Dendritic cell treated with granulocyte-macrophage colony-stimulating factor and Interleukin-4, amounts not matched to agents 40 ng/mL and 50 ng/mL, for 4 days (primary cell): ENCODE measurements around the gene CLN6.
"Not testable (repeated sequence)": the region's sequence is repeated elsewhere in the genome, so short reads cannot be mapped to it uniquely, and the experiment has no call there.

Experiments used
- H3K27ac Mint-ChIP-seq: one replicate; pipeline ENCODE4 v1.8.0; 2022; ENCODE audit warnings: mild to moderate bottlenecking, mixed read lengths
- H3K27me3 Mint-ChIP-seq: one replicate; pipeline ENCODE4 v1.8.0; 2022; ENCODE audit warnings: mild to moderate bottlenecking, mixed read lengths
- H3K36me3 Mint-ChIP-seq: one replicate; pipeline ENCODE4 v1.8.0; 2022; ENCODE audit warnings: low read depth, mixed read lengths
- H3K4me1 Mint-ChIP-seq: one replicate; pipeline ENCODE4 v1.8.0; 2022; ENCODE audit warnings: low read depth, mixed read lengths
- H3K4me3 Mint-ChIP-seq: one replicate; pipeline ENCODE4 v1.8.0; 2022; ENCODE audit warnings: mild to moderate bottlenecking, moderate library complexity, mixed read lengths
- H3K9me3 Mint-ChIP-seq: one replicate; pipeline ENCODE4 v1.8.0; 2022; ENCODE audit warnings: mixed read lengths
- intact Hi-C: fragments of 100-400 bp; cut with micrococcal nuclease; formaldehyde crosslinking; loops from one replicate; pipeline ENCODE4 v1.15.0; 2022

Gene CLN6

DNA sequence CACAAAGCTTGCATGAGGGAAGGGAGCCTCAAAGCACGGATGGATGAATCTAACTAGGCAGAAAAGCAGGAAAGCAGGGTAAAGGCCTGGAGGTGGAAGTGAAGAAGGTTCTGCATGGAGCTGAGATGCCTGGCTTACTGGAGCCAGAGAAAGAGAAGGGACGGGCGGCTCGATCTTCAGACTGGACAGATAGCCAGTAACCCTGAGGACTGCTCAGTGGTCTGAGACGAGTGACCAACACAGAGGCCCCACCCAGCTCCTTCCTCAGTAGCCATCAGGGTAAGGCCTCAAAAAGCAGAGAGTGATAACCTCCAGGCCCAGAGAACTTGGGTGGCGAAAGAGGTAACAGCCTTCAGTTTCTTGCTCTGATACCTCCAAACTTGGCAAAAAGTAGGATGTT, 6.4 kb downstream of the CLN6 start:
- H3K4me3 Mint-ChIP-seq: no peak overlapping the region
- H3K27ac Mint-ChIP-seq: no peak overlapping the region
- H3K27me3 Mint-ChIP-seq: no peaks in the 10 kb centered on the region
- H3K36me3 Mint-ChIP-seq: peaks cover 11% of the 10 kb centered on the region
- intact Hi-C loops: no loop called here
- H3K4me1 Mint-ChIP-seq: peaks cover 39% of the 10 kb centered on the region
- H3K9me3 Mint-ChIP-seq: no peaks in the 10 kb centered on the region

- H3K9me3 Mint-ChIP-seq, H3K27ac Mint-ChIP-seq, H3K4me3 Mint-ChIP-seq, intact Hi-C loops, H3K27me3 Mint-ChIP-seq: not testable (repeated sequence)
- Mint-ChIP-seq H3K4me1 (peaks cover 37% of the 10 kb centered on the region), H3K36me3 (peaks cover 18% of the 10 kb centered on the region)
Measured at GRCh38 chr15:68222432-68222743, 7.1 kb downstream of the CLN6 start.

DNA sequence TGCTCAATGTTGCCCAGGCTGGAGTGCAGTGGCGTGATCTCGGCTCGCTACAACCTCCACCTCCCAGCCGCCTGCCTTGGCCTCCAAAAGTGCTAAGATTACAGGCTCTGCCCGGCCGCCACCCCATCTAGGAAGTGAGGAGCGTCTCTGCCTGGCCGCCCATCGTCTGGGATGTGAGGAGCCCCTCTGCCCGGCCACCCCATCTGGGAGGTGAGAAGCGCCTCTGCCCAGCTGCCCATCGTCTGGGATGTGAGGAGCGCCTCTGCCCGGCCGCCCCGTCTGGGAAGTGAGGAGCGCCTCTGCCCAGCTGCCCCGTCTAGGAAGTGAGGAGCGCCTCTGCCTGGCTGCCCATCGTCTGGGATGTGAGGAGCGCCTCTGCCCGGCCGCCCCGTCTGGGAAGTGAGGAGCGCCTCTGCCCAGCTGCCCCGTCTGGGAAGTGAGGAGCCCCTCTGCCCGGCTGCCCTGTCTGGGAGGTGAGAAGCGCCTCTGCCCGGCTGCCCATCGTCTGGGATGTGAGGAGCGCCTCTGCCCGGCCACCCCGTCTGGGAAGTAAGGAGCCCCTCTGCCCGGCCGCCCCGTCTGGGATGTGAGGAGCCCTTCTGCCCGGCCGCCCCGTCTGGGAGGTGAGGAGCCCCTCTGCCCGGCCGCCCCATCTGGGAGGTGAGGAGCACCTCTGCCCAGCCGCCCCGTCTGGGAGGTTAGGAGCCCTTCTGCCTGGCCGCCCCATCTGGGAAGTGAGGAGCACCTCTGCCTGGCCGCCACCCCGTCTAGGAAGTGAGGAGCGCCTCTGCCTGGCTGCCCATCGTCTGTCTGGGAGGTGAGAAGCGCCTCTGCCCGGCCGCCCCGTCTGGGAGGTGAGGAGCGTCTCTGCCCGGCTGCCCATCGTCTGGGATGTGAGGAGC, 7.7 kb downstream of the CLN6 start:
- H3K27ac Mint-ChIP-seq, H3K9me3 Mint-ChIP-seq, H3K4me3 Mint-ChIP-seq, H3K27me3 Mint-ChIP-seq, intact Hi-C loops: not testable (repeated sequence)
- Mint-ChIP-seq H3K36me3 (peaks cover 22% of the 10 kb centered on the region), H3K4me1 (peaks cover 31% of the 10 kb centered on the region)

GRCh38 chr15:68220967-68221366, 8.6 kb downstream of the CLN6 start:
- Mint-ChIP-seq H3K4me1 (peaks cover 39% of the 10 kb centered on the region), H3K4me3 (no peak overlapping the region), H3K36me3 (peaks cover 28% of the 10 kb centered on the region), H3K27me3 (no peaks in the 10 kb centered on the region), H3K27ac (no peak overlapping the region), H3K9me3 (no peaks in the 10 kb centered on the region)
- intact Hi-C loops: no loop called here

- H3K9me3 Mint-ChIP-seq: no peaks in the 10 kb centered on the region
- H3K4me3 Mint-ChIP-seq: no peak overlapping the region
- H3K4me1 Mint-ChIP-seq: peaks cover 43% of the 10 kb centered on the region
- peaks cover 29% of the 10 kb centered on the region for H3K36me3 Mint-ChIP-seq
- no peaks in the 10 kb centered on the region for H3K27me3 Mint-ChIP-seq
- H3K27ac Mint-ChIP-seq: no peak overlapping the region
- intact Hi-C loops: no loop called here
Measured at GRCh38 chr15:68220489-68220888, 9.0 kb downstream of the CLN6 start.

- Mint-ChIP-seq H3K4me3 (no peak overlapping the region), H3K27ac (no peak overlapping the region), H3K27me3 (no peaks in the 10 kb centered on the region), H3K36me3 (peaks cover 29% of the 10 kb centered on the region), H3K4me1 (peaks cover 45% of the 10 kb centered on the region), H3K9me3 (no peaks in the 10 kb centered on the region)
- intact Hi-C loops: no loop called here
Measured at GRCh38 chr15:68218847-68219798, 10.4 kb downstream of the CLN6 start.

DNA sequence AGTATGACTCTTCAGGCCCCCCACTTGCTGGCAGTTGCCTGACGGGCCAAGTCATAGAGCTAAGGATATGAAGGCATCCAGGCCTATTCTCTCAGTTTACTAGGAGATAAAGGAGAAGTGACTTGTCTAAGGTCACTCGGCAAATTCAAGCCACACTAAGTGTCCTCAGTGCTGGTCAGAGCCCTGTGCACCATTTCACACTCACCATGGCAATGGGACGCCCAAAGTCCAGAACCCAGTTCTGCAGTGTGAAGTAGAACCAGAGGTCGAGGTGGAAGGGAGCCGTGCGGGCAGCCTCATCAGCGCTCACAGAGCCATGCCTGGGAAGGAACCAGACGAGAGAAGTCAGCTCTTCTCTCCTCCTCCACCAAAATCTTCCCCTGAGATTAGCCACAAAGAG, 11.2 kb downstream of the CLN6 start:
- Mint-ChIP-seq H3K4me3 (no peak overlapping the region), H3K27ac (no peak overlapping the region), H3K4me1 (peaks cover 48% of the 10 kb centered on the region), H3K9me3 (no peaks in the 10 kb centered on the region), H3K36me3 (peaks cover 34% of the 10 kb centered on the region), H3K27me3 (no peaks in the 10 kb centered on the region)
- intact Hi-C loops: no loop called here

GRCh38 chr15:68217341-68217740, 12.2 kb downstream of the CLN6 start:
- Mint-ChIP-seq H3K36me3 (peaks cover 33% of the 10 kb centered on the region), H3K4me3 (no peak overlapping the region), H3K27ac (peak overlapping the region; percentile 19), H3K4me1 (peaks cover 43% of the 10 kb centered on the region), H3K27me3 (no peaks in the 10 kb centered on the region), H3K9me3 (no peaks in the 10 kb centered on the region)
- intact Hi-C loops: no loop called here

- no peaks in the 10 kb centered on the region for H3K9me3 Mint-ChIP-seq
- intact Hi-C loops: no loop called here
- no peak overlapping the region for H3K4me3 Mint-ChIP-seq
- peaks cover 46% of the 10 kb centered on the region for H3K36me3 Mint-ChIP-seq
- H3K27me3 Mint-ChIP-seq: no peaks in the 10 kb centered on the region
- H3K4me1 Mint-ChIP-seq: peaks cover 58% of the 10 kb centered on the region
- no peak overlapping the region for H3K27ac Mint-ChIP-seq
Measured at GRCh38 chr15:68214838-68215254, 14.7 kb downstream of the CLN6 start.

- Mint-ChIP-seq H3K4me1 (peaks cover 60% of the 10 kb centered on the region), H3K36me3 (peaks cover 50% of the 10 kb centered on the region), H3K4me3 (no peak overlapping the region), H3K27me3 (no peaks in the 10 kb centered on the region), H3K27ac (no peak overlapping the region), H3K9me3 (no peaks in the 10 kb centered on the region)
- intact Hi-C loops: no loop called here
Measured at GRCh38 chr15:68213991-68214837, 15.3 kb downstream of the CLN6 start.

DNA sequence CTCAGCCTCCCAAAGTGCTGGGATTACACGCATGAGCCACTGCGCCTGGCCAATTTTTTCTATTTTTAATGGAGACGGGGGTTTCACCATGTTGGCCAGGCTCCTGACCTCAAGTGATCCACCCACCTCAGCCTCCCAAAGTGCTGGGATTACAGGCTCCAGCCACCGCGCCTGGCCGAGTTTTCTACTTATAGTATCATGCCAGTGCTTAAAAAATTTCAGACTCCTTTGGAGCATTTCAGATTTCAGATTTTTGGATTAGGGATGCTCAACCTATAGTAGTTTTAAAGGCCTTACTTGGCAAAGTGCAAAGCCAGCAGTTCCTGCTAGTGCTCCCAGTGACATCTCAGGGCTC, 16.1 kb downstream of the CLN6 start:
- H3K9me3 Mint-ChIP-seq, H3K4me3 Mint-ChIP-seq, H3K27me3 Mint-ChIP-seq, H3K27ac Mint-ChIP-seq, intact Hi-C loops: not testable (repeated sequence)
- Mint-ChIP-seq H3K4me1 (peaks cover 67% of the 10 kb centered on the region), H3K36me3 (peaks cover 50% of the 10 kb centered on the region)

DNA sequence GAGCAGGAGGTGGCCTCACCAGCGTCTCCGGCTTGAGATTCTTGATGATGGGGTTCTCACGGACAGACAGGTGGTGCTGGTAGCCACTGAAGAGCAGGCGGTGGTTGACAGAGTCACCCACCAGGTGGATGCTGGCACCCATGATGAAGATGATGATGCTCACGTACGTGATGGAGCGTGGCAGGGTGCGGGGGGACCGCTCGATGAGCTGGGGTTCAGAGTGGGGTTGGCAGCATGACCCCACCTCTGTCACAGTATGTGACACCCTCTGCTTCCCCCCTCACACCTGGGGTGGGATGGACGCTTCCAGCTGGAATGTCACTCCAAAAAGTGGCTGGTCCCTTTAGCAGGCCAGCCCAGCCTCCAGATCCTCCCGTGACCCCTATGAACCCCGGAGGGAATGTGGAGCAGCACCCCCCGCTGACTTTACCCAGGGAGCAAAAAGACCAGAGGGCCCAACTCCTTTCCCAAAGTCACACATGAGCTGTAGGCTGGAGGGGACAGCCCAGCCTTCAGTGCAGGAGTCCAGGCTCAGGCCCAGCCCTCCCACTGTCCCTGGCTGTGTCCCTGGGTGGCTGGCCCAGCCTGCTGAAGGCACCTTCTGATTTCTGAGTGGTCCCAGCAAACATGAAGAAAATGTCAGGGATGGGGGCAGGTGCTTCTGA, 17.7 kb downstream of the CLN6 start:
- H3K9me3 Mint-ChIP-seq: no peaks in the 10 kb centered on the region
- H3K4me3 Mint-ChIP-seq: no peak overlapping the region
- peaks cover 79% of the 10 kb centered on the region for H3K4me1 Mint-ChIP-seq
- H3K36me3 Mint-ChIP-seq: peaks cover 53% of the 10 kb centered on the region
- intact Hi-C loops: no loop called here
- H3K27me3 Mint-ChIP-seq: no peaks in the 10 kb centered on the region
- H3K27ac Mint-ChIP-seq: no peak overlapping the region

- no peak overlapping the region for H3K4me3 Mint-ChIP-seq
- no peaks in the 10 kb centered on the region for H3K9me3 Mint-ChIP-seq
- peaks cover 80% of the 10 kb centered on the region for H3K4me1 Mint-ChIP-seq
- intact Hi-C loops: no loop called here
- H3K27me3 Mint-ChIP-seq: no peaks in the 10 kb centered on the region
- peaks cover 47% of the 10 kb centered on the region for H3K36me3 Mint-ChIP-seq
- H3K27ac Mint-ChIP-seq: no peak overlapping the region
Measured at GRCh38 chr15:68210821-68211655, 18.5 kb downstream of the CLN6 start.
